ENCODE measurements around the gene RNF166. TPM values are rescaled to one million over a fixed set of nuclear protein-coding genes. Genes with fewer than 3 reads are reported as not detected.

RNF166 gene
- polyA plus RNA-seq, 1 experiment, result 6.8 TPM

DNA sequence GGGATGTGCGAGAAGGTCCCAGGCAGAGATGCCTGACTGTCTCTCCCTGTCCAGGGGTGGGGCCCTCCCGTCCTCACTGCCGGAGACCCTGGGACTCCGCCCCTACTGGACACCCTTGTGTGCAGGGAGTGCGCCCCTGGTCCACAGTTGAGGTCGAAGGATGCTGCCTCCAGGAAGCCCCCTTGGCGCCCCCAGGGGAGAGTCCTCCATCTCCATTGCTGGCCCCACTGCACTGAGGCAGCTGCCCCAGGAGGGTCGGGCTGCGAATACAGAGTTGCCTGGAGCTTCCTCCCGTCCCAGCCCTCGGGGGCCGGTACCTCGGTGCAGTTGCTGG, 26.7 kb upstream of the RNF166 start:
- ChIA-PET POLR2A (no interaction called here), CTCF (interaction anchor here (1.8 kb wide), 1 partner anchor 10 kb away, joined by 5 read pairs; no protein-coding TSS in a partner anchor)
- Histone ChIP-seq H3K27me3 (ENCODE audit: control insufficient read depth, insufficient read depth, low read length) (no peaks in the 10 kb centered on the region), H3K4me3 (ENCODE audit: low read depth, low read length) (no peak overlapping the region), H3K9me3 (ENCODE audit: control insufficient read depth, insufficient read depth, low read length) (no peaks in the 10 kb centered on the region; the same call in 1 of the 2 replicates), H3K27ac (ENCODE audit: low read depth, low read length) (no peak overlapping the region)
- TF ChIP-seq, protein P1, sequence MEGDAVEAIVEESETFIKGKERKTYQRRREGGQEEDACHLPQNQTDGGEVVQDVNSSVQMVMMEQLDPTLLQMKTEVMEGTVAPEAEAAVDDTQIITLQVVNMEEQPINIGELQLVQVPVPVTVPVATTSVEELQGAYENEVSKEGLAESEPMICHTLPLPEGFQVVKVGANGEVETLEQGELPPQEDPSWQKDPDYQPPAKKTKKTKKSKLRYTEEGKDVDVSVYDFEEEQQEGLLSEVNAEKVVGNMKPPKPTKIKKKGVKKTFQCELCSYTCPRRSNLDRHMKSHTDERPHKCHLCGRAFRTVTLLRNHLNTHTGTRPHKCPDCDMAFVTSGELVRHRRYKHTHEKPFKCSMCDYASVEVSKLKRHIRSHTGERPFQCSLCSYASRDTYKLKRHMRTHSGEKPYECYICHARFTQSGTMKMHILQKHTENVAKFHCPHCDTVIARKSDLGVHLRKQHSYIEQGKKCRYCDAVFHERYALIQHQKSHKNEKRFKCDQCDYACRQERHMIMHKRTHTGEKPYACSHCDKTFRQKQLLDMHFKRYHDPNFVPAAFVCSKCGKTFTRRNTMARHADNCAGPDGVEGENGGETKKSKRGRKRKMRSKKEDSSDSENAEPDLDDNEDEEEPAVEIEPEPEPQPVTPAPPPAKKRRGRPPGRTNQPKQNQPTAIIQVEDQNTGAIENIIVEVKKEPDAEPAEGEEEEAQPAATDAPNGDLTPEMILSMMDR (IDR thresholded peaks at IDR 0.05; ENCODE audit: low read depth, low read length), result no peak
- no peak for DNase-seq (ENCODE audit: low read depth, low spot score)

DNA sequence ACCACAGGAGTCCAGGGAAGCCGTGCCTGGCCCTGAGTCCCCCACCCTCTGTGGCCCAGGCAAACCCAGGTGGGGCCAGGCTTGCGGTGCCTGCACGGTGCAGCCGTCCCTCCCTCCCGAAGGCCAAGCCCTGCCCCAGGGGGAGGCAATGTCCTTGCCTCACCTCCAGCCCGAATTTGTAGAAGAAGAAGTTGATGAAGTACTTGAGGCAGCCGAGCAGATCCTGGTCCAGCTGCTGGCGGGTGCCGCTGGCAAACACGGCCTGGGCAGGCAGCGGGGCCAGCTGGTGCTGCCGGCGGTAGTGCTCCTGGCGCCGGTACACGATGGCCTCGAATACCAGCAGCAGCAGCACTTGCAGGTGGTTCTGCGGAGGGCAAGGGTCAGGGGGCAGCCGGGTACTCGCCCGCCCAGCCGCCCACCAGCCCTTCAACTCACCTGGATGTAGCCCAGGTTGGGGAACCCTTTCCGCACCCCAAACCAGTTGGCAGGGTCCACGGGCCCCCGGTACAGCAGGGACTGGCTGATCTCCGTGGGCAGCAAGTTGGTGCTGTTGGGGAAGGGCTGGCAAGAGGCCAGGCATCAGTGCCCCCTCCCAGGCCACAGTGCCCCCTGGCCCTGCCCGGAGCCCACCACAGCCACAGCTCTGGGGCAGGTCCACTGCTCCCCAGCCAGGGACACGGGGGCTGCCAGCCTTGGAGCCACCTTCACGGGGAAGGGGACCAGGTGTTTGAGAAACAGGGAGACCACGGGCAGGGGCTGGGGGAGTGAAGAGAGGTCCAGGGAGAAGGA, 26.2 kb upstream of the RNF166 start:
- TF ChIP-seq, protein P1 (IDR thresholded peaks at IDR 0.05; ENCODE audit: low read depth, low read length), result no peak
- Histone ChIP-seq H3K9me3 (ENCODE audit: control insufficient read depth, insufficient read depth, low read length) (no peaks in the 10 kb centered on the region; the same call in 1 of the 2 replicates), H3K27me3 (ENCODE audit: control insufficient read depth, insufficient read depth, low read length) (no peaks in the 10 kb centered on the region), H3K27ac (ENCODE audit: low read depth, low read length) (no peak overlapping the region), H3K4me3 (ENCODE audit: low read depth, low read length) (no peak overlapping the region)
- POLR2A ChIA-PET, result no interaction called here
- no peak for DNase-seq (ENCODE audit: low read depth, low spot score)
- CTCF ChIA-PET, result interaction anchor here (1.8 kb wide), 1 partner anchor 11 kb away, joined by 5 read pairs; no protein-coding TSS in a partner anchor

- H3K27me3 ChIP-seq (ENCODE audit: control insufficient read depth, insufficient read depth, low read length), result no peaks in the 10 kb centered on the region
- H3K9me3 ChIP-seq (ENCODE audit: control insufficient read depth, insufficient read depth, low read length), result no peaks in the 10 kb centered on the region; the same call in 1 of the 2 replicates
- TF ChIP-seq, protein P1 (IDR thresholded peaks at IDR 0.05; ENCODE audit: low read depth, low read length), result no peak
- H3K4me3 ChIP-seq (ENCODE audit: low read depth, low read length), result no peak overlapping the region
- POLR2A ChIA-PET, result no interaction called here
- H3K27ac ChIP-seq (ENCODE audit: low read depth, low read length), result no peak overlapping the region
- CTCF ChIA-PET, result no interaction called here
- no peak for DNase-seq (ENCODE audit: low read depth, low spot score)
Measured at GRCh38 chr16:88731699-88732098, 25.5 kb upstream of the RNF166 start.

- TF ChIP-seq, protein P1 (IDR thresholded peaks at IDR 0.05; ENCODE audit: low read depth, low read length), result no peak
- CTCF ChIA-PET, result no interaction called here
- H3K9me3 ChIP-seq (ENCODE audit: control insufficient read depth, insufficient read depth, low read length), result no peaks in the 10 kb centered on the region; the same call in 1 of the 2 replicates
- DNase-seq (ENCODE audit: low read depth, low spot score), result no peak
- H3K4me3 ChIP-seq (ENCODE audit: low read depth, low read length), result no peak overlapping the region
- POLR2A ChIA-PET, result no interaction called here
- no peaks in the 10 kb centered on the region for H3K27me3 ChIP-seq (ENCODE audit: control insufficient read depth, insufficient read depth, low read length)
- no peak overlapping the region for H3K27ac ChIP-seq (ENCODE audit: low read depth, low read length)
Measured at GRCh38 chr16:88730632-88731607, 24.7 kb upstream of the RNF166 start.
